Kidney (tissue), 14 donors: ENCODE data around the gene CCDC172. TPM values are rescaled to one million over a fixed set of nuclear protein-coding genes. Genes with fewer than 3 reads are reported as not detected.

ENCODE experiments used
- DNase-seq, 5 donors: peaks; one replicate each; pipeline ENCODE4 v3.0.0-alpha.2; 2013 to 2020
- FAIRE-seq: peaks from 2 replicates; lab custom pipeline; 2012; peaks lifted over from hg19 to GRCh38; lab: Jason Lieb, UNC
- H3K27ac ChIP-seq, 2 donors: one replicate each; pipeline ENCODE4 v1.7.0; 2013; ENCODE audit warnings: low read depth in 2 of 2, low read length in 2 of 2, inconsistent platforms in 1 of 2
- H3K27me3 ChIP-seq: one replicate; pipeline ENCODE4 v1.7.1; 2013; ENCODE audit warnings: low read length, inconsistent platforms; ENCODE audit not compliant: control insufficient read depth, insufficient read depth
- H3K36me3 ChIP-seq, 3 donors: one replicate each; pipeline versions ENCODE4 v1.7.0 to v1.7.1; 2013; ENCODE audit warnings: low read length in 3 of 3, control low read depth in 1 of 3, inconsistent platforms in 1 of 3; ENCODE audit not compliant: insufficient read depth in 3 of 3, control insufficient read depth in 2 of 3
- H3K4me1 ChIP-seq, 3 donors: one replicate each; pipeline versions ENCODE4 v1.7.0 to v1.7.1; 2013; ENCODE audit warnings: low read length in 3 of 3, inconsistent platforms in 1 of 3, low read depth in 1 of 3; ENCODE audit not compliant: control insufficient read depth in 2 of 3, insufficient read depth in 2 of 3
- H3K4me3 ChIP-seq, 3 donors: one replicate each; pipeline versions ENCODE4 v1.7.0 to v1.8.1; 2013; ENCODE audit warnings: low read length in 3 of 3, control low read depth in 1 of 3, inconsistent platforms in 1 of 3
- H3K9ac ChIP-seq, 3 donors: one replicate each; pipeline versions ENCODE4 v1.7.0 to v1.7.1; 2013; ENCODE audit warnings: low read length in 3 of 3, control low read depth in 1 of 3, inconsistent platforms in 1 of 3
- H3K9me3 ChIP-seq, 3 donors: one replicate each; pipeline versions ENCODE4 v1.7.0 to v1.7.1; 2013; ENCODE audit warnings: low read length in 3 of 3, control low read depth in 1 of 3, inconsistent platforms in 1 of 3; ENCODE audit not compliant: control insufficient read depth in 2 of 3, insufficient read depth in 1 of 3
- intact Hi-C: fragments of 100-400 bp; cut with DNase I; formaldehyde crosslinking; loops from one replicate; pipeline ENCODE4 v1.11.1; 2022
- polyA plus RNA-seq: library from polyadenylated mRNA; stranded (reverse); fragments of 350-450 nt; fragmentation: Illumina TruSeq; extraction: RNeasy Lipid Tissue Mini Kit (QIAGEN cat#74804); gene quantifications from one replicate; pipeline ENCODE4 v1.2.3, GENCODE V29; 2014; ENCODE audit warnings: low read depth, low replicate concordance; ENCODE audit not compliant: insufficient read depth
- total RNA-seq: library from RNA; stranded (reverse); fragmentation: NEBNext Ultra II Directional; extraction: Animal tissue kit (Norgen Biotek cat#: 25700); gene quantifications from one replicate; pipeline ENCODE4 v1.2.1, GENCODE V29; 2021
- TF ChIP-seq, protein P1 (sequence below): IDR thresholded peaks from 3 replicates; pipeline ENCODE4 v1.5.1; 2012; ENCODE audit warnings: mild to moderate bottlenecking, moderate library complexity, borderline replicate concordance; ENCODE audit not compliant: insufficient read depth; ENCODE audit errors: extremely low read depth
- donor health status: control.
- donor health status: control.
- donor health status: control.
- donor health status: control.
- donor health status: control.
- donor health status: DM: yes; HTN: yes; CAD: no.
- donor health status: Normal renal cell carcinoma (clear cell type).

Gene CCDC172
- total and polyA plus RNA-seq, 2 donors from 2014 or later = not detected

DNA sequence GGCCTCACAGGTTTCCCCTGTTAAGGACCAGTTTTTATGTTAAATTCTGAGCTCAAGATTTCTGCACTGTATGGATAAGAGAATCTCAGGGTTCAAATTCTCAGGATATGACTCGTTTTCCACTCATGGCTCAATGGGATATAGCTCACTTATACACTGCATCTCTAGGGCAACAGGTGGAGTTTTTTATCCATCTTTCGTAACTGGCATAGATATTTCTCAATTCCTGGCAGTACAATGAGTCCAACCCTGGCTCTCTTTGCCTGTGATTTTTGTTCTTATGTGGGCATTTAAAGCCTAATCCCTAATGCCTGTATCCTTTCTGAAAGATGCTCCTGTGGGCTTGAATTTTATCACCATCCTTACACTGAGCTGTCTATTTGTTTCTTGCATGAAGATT is 7.6 kb downstream of the CCDC172 start:
- no peaks in the 10 kb centered on the region for H3K27me3 ChIP-seq
- FAIRE-seq (no peak), DNase-seq (no peak)
- H3K4me1 ChIP-seq = no peaks in the 10 kb centered on the region
- TF ChIP-seq, protein P1, sequence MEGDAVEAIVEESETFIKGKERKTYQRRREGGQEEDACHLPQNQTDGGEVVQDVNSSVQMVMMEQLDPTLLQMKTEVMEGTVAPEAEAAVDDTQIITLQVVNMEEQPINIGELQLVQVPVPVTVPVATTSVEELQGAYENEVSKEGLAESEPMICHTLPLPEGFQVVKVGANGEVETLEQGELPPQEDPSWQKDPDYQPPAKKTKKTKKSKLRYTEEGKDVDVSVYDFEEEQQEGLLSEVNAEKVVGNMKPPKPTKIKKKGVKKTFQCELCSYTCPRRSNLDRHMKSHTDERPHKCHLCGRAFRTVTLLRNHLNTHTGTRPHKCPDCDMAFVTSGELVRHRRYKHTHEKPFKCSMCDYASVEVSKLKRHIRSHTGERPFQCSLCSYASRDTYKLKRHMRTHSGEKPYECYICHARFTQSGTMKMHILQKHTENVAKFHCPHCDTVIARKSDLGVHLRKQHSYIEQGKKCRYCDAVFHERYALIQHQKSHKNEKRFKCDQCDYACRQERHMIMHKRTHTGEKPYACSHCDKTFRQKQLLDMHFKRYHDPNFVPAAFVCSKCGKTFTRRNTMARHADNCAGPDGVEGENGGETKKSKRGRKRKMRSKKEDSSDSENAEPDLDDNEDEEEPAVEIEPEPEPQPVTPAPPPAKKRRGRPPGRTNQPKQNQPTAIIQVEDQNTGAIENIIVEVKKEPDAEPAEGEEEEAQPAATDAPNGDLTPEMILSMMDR = no peak
- no peaks in the 10 kb centered on the region for H3K36me3 ChIP-seq
- no peaks in the 10 kb centered on the region for H3K9me3 ChIP-seq
- H3K27ac ChIP-seq = no peak overlapping the region
- H3K9ac ChIP-seq = no peak overlapping the region
- intact Hi-C loops = no loop called here
- H3K4me3 ChIP-seq = no peak overlapping the region

DNA sequence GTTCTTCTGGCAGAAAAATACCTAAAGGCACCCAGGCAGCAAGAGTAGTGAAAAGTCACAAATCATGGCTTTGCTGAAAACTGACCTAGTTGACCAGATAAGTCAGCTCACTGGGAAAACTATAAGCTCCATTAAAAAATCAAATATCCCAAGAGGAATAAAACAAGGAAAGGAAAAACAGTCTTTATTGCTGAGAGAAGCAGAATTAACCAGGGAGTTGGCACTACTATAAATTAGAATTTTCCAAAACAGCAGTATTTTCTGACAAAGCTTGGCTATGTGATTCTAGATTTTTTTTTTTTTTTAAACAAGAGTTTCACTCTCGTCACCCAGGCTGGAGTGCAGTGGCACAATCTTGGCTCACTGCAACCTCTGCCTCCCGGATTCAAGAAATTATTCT is 12.6 kb downstream of the CCDC172 start:
- TF ChIP-seq, protein P1 = no peak
- no peak for FAIRE-seq
- Histone ChIP-seq H3K9me3 (no peaks in the 10 kb centered on the region), H3K27me3 (no peaks in the 10 kb centered on the region), H3K36me3 (no peaks in the 10 kb centered on the region), H3K27ac (no peak overlapping the region), H3K4me1 (no peaks in the 10 kb centered on the region), H3K9ac (no peak overlapping the region), H3K4me3 (no peak overlapping the region)
- no peak for DNase-seq
- intact Hi-C loops = no loop called here

- TF ChIP-seq, protein P1 = no peak
- H3K27ac ChIP-seq = no peak overlapping the region
- DNase-seq (no peak), FAIRE-seq (no peak)
- no peaks in the 10 kb centered on the region for H3K4me1 ChIP-seq
- H3K36me3 ChIP-seq = no peaks in the 10 kb centered on the region
- intact Hi-C loops = no loop called here
- H3K4me3 ChIP-seq = no peak overlapping the region
- H3K27me3 ChIP-seq = no peaks in the 10 kb centered on the region
- H3K9me3 ChIP-seq = peaks cover 0 to 4% (median 0%) of the 10 kb centered on the region in 3 donors
- no peak overlapping the region for H3K9ac ChIP-seq
Observed at GRCh38 chr10:116352125-116352524, 27.9 kb downstream of the CCDC172 start.

DNA sequence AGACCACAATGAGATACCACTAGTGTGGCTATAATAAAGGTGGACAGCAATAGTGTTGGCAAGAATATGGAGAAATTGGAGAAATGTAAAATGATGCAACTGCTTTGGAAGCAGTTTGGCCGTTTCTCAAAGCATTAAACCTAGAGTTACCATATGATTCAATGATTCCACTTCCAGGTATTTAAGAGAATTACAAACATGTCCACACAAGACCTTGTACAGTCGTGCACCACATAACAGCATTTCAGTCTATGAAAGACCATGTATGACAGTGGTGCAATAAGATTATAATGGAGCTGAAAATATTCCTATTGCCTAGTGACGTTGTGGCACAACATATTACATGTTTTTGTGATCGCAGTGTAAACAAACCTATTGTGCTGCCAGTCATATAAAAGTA is 29.6 kb downstream of the CCDC172 start:
- TF ChIP-seq, protein P1 = no peak
- Histone ChIP-seq H3K27ac (no peak overlapping the region), H3K9ac (no peak overlapping the region), H3K4me1 (no peaks in the 10 kb centered on the region), H3K9me3 (peaks cover 0 to 4% (median 0%) of the 10 kb centered on the region in 3 donors), H3K27me3 (no peaks in the 10 kb centered on the region), H3K36me3 (no peaks in the 10 kb centered on the region), H3K4me3 (no peak overlapping the region)
- FAIRE-seq (no peak), DNase-seq (no peak)
- intact Hi-C loops = no loop called here
